Parathyroid adenoma (tissue), 2 donors: ENCODE results near the gene AQP7.
"Not testable (repeated sequence)": the region's sequence is repeated elsewhere in the genome, so short reads cannot be mapped to it uniquely, and the experiment has no call there.

Experiments
- H2AFZ ChIP-seq: fragments of 300-600 bp; sonication (generic); one replicate; pipeline ENCODE4 v1.7.0; 2017; ENCODE audit warnings: antibody characterized with exemption, mild to moderate bottlenecking
- H3K27ac ChIP-seq: fragments of 300-600 bp; sonication (generic); one replicate; pipeline ENCODE4 v1.7.0; 2017
- H3K27me3 ChIP-seq: fragments of 300-600 bp; sonication (generic); one replicate; pipeline ENCODE4 v1.7.0; 2017; ENCODE audit warnings: low read length; ENCODE audit not compliant: control insufficient read depth, insufficient read depth
- H3K36me3 ChIP-seq: fragments of 300-600 bp; sonication (generic); one replicate; pipeline ENCODE4 v1.7.0; 2017; ENCODE audit warnings: low read length; ENCODE audit not compliant: control insufficient read depth, insufficient read depth
- H3K4me1 ChIP-seq: fragments of 300-600 bp; sonication (generic); one replicate; pipeline ENCODE4 v1.7.0; 2017; ENCODE audit warnings: control low read depth
- H3K4me2 ChIP-seq: fragments of 300-600 bp; sonication (generic); one replicate; pipeline ENCODE4 v1.7.0; 2017; ENCODE audit warnings: low read length
- H3K4me3 ChIP-seq: fragments of 300-600 bp; sonication (generic); one replicate; pipeline ENCODE4 v1.7.0; 2017; ENCODE audit warnings: low read depth, low read length
- H3K79me2 ChIP-seq: fragments of 300-600 bp; sonication (generic); one replicate; pipeline ENCODE4 v1.7.0; 2017; ENCODE audit warnings: control low read depth
- H3K9ac ChIP-seq: fragments of 300-600 bp; sonication (generic); one replicate; pipeline ENCODE4 v1.7.0; 2017; ENCODE audit warnings: mild to moderate bottlenecking
- H3K9me3 ChIP-seq: fragments of 300-600 bp; sonication (generic); one replicate; pipeline ENCODE4 v1.7.0; 2017; ENCODE audit warnings: low read length; ENCODE audit not compliant: control insufficient read depth
- CTCF ChIP-seq: fragments of 300-600 bp; sonication (generic); IDR thresholded peaks from one replicate; pipeline ENCODE4 v1.7.0; 2017; ENCODE audit warnings: antibody characterized with exemption, mild to moderate bottlenecking
- donor health status: primary hyperparathyroidism.

Gene AQP7

DNA sequence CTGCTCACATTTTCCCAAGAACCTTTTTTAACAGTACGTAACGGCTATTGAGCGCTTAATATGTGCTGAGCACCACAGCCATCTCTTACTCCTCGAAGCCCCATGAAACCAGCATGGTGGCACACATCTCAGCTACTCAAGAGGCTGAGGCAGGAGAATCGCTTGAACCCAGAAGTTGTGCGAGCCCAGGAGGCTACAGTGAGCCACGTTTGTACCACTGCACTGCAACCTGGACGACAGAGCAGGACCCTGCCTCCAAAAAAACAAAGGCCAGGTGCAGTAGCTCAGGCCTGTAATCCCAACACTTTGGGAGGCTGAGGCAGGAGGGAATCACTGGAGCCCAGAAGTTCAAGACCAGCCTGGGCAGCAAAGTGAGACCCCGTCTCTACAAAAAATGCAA, 28.2 kb downstream of the AQP7 start:
- H3K4me3 ChIP-seq, result no peak overlapping the region
- no peak overlapping the region for H3K27ac ChIP-seq
- no peaks in the 10 kb centered on the region for H3K36me3 ChIP-seq
- no peak overlapping the region for H3K9ac ChIP-seq
- no peaks in the 10 kb centered on the region for H3K79me2 ChIP-seq
- peaks cover 25% of the 10 kb centered on the region for H3K4me1 ChIP-seq
- H3K9me3 ChIP-seq, result no peaks in the 10 kb centered on the region
- no peak overlapping the region for H2AFZ ChIP-seq
- H3K4me2 ChIP-seq, result no peak overlapping the region
- no peaks in the 10 kb centered on the region for H3K27me3 ChIP-seq
- TF ChIP-seq CTCF, result no peak

DNA sequence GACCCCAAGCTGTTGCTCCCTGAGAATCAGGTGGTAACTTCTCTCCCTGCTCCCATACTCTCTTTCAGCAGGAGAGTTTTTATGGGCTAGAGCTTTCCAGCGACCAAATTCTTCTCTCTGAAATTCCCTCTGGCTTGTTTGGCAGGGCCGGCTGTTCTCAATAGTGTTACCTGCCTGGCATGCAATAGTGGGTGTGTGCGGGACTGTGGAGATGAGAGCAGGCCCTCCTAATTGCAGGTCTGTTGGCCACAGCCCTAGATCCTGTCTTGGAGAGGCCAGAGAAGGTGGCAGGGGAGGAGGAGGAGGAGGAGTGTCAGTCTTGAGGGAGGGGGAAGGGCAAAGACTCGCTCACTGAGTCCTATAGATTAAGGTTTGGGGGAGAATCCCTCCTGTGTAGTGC, 29.5 kb downstream of the AQP7 start:
- H3K27me3 ChIP-seq, result no peaks in the 10 kb centered on the region
- no peaks in the 10 kb centered on the region for H3K79me2 ChIP-seq
- H3K9ac ChIP-seq, result no peak overlapping the region
- no peaks in the 10 kb centered on the region for H3K9me3 ChIP-seq
- peak overlapping the region; percentile 72 for H3K27ac ChIP-seq
- H3K4me3 ChIP-seq, result no peak overlapping the region
- no peaks in the 10 kb centered on the region for H3K36me3 ChIP-seq
- no peak overlapping the region for H2AFZ ChIP-seq
- H3K4me2 ChIP-seq, result no peak overlapping the region
- H3K4me1 ChIP-seq, result peaks cover 25% of the 10 kb centered on the region
- no peak for TF ChIP-seq CTCF

DNA sequence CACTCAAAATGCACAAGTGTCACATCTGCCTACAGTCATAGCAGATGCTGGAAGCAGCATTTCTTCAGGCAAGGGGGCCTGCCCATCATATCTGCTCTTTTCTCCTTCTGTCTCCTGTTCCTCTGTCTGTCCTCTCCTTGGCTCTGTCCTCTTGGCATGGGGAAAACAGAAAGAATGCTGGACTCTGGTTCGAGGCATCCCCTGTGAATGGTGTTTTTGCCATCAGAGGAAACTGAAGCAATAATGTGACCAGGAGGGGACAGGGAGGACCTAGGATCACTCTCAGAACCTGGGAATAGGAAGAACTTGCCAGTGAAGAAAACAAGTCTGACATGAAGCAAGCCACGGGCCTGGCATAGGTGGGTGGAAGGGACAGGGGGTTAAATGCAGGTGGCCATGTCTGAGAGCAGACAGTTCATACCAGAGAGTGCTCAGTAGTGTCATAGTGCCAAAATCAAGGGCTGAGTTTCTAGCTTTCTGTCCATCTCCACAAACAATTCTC, 35.3 kb downstream of the AQP7 start:
- no peaks in the 10 kb centered on the region for H3K9me3 ChIP-seq
- H3K9ac ChIP-seq, result no peak overlapping the region
- no peak overlapping the region for H3K27ac ChIP-seq
- H3K4me3 ChIP-seq, result no peak overlapping the region
- H2AFZ ChIP-seq, result no peak overlapping the region
- peaks cover 8% of the 10 kb centered on the region for H3K4me1 ChIP-seq
- H3K27me3 ChIP-seq, result no peaks in the 10 kb centered on the region
- H3K79me2 ChIP-seq, result no peaks in the 10 kb centered on the region
- no peak overlapping the region for H3K4me2 ChIP-seq
- H3K36me3 ChIP-seq, result no peaks in the 10 kb centered on the region
- no peak for TF ChIP-seq CTCF

GRCh38 chr9:33364814-33365213, 37.6 kb downstream of the AQP7 start:
- not testable (repeated sequence) for H3K4me1 ChIP-seq, H2AFZ ChIP-seq, H3K9me3 ChIP-seq, H3K4me2 ChIP-seq, H3K27ac ChIP-seq, H3K4me3 ChIP-seq, H3K27me3 ChIP-seq, H3K36me3 ChIP-seq, H3K79me2 ChIP-seq, H3K9ac ChIP-seq

DNA sequence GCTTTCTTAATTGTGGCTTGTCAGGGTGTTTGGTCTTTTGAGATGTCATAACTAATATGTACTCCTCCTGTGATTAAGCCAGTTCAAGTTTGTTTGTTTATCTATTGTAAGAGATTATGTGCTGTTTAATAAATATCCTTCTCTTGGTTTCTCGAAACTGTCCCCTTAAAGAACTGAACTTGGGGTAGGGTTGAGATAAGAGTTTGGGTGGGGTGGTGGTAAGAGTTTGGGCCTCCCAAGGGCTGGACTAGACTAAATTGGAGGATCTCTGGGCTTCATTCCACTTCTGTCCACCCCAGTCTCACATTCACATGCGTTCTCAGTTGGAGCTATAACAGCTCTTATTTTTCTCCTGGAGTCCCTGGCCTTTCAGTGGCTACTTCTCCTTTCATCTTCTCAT, 38.2 kb downstream of the AQP7 start:
- Histone ChIP-seq H3K9me3 (no peaks in the 10 kb centered on the region), H3K36me3 (no peaks in the 10 kb centered on the region), H3K79me2 (no peaks in the 10 kb centered on the region), H3K4me3 (no peak overlapping the region), H3K4me2 (no peak overlapping the region), H2AFZ (no peak overlapping the region), H3K4me1 (no peaks in the 10 kb centered on the region), H3K27ac (no peak overlapping the region), H3K27me3 (no peaks in the 10 kb centered on the region), H3K9ac (no peak overlapping the region)
- no peak for TF ChIP-seq CTCF

- not testable (repeated sequence) for H2AFZ ChIP-seq, H3K9ac ChIP-seq, H3K4me2 ChIP-seq, H3K4me1 ChIP-seq, H3K27me3 ChIP-seq, H3K36me3 ChIP-seq, H3K79me2 ChIP-seq, H3K9me3 ChIP-seq, H3K27ac ChIP-seq, H3K4me3 ChIP-seq
Measured at GRCh38 chr9:33358641-33359040, 43.7 kb downstream of the AQP7 start.
